ENCODE measurements around the gene FAM184B. TPM values are rescaled to one million over a fixed set of nuclear protein-coding genes. Genes with fewer than 3 reads are reported as not detected.

Gene FAM184B
- total RNA-seq, 4 donors from 2014 or later, result 0.14 to 0.75 (median 0.18) TPM

DNA sequence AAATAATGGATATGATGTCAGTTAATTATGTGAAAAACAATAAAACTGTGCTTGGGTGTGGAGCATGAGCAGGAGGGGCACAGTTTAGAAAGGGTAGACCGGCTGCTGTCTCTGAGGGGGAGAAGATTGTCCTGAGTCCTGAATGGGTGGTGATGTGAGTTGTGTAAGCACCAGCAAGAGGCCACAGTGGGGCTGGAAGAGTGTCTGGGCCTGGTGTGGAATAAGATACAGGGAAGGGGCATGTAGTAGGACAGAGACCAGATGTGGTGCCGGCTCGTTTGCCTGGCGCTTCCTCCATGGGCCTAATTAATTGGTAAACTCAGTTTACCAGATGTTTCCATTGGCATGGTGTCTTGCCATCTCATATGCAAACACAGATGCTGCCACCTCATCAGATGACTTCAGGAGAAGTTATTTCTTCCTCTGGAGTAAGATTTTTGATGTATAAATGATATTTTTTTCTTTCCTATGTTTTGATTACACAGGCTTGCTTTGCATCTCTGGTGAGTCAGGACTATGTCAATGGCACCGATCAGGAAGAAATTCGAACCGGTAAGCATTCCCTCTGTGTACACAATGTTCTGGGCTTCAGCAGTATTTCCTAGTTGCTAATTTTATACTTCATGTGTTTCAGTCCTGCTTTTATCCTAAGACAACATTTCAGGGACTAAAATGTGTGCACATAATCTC, 161.9 kb downstream of the FAM184B start:
- in situ Hi-C loops (cut with MboI; ENCODE audit: low pct_ligation_motif_present in 1 of 4, low pct_unique_long_range_greater_than_20kb in 1 of 4, low sequenced_read_pairs in 3 of 4), result loop anchor here in 1 of 4 donors (5.0 kb wide), 1 partner anchor 42 kb away; the partner anchor contains the start of gene LAP3
- no peaks in the 10 kb centered on the region for H3K27me3 ChIP-seq
- H3K4me3 ChIP-seq, result no peak overlapping the region
- intact Hi-C loops (cut with DNase I; ENCODE audit: low total_unique reads), result no loop called here
- H3K4me1 ChIP-seq, result peaks cover 16 to 43% (median 21%) of the 10 kb centered on the region in 4 donors
- no peak overlapping the region for H3K27ac ChIP-seq
- TF ChIP-seq POLR2AphosphoS5 (IDR thresholded peaks at IDR 0.05), result no peak
- no peak for TF ChIP-seq POLR2A (IDR thresholded peaks at IDR 0.05)
- TF ChIP-seq CTCF (IDR thresholded peaks at IDR 0.05), result no peak
- no peak for TF ChIP-seq EP300 (IDR thresholded peaks at IDR 0.05; ENCODE audit: low read depth)
- H3K36me3 ChIP-seq, result peaks cover 0 to 56% (median 25%) of the 10 kb centered on the region in 4 donors
- WGBS, 2 donors (ENCODE audit: low coverage in 1 of 2), result 70 to 87% methylated on average over 4 to 7 of the region's 7 CpGs
- no peak for DNase-seq
- no peaks in the 10 kb centered on the region for H3K9me3 ChIP-seq

GRCh38 chr4:17618926-17619325, 162.5 kb downstream of the FAM184B start:
- Histone ChIP-seq H3K9me3 (no peaks in the 10 kb centered on the region), H3K36me3 (peaks cover 0 to 50% (median 22%) of the 10 kb centered on the region in 4 donors), H3K27me3 (no peaks in the 10 kb centered on the region), H3K27ac (no peak overlapping the region), H3K4me1 (peaks cover 16 to 43% (median 21%) of the 10 kb centered on the region in 4 donors), H3K4me3 (no peak overlapping the region)
- no peak for TF ChIP-seq EP300 (IDR thresholded peaks at IDR 0.05; ENCODE audit: low read depth)
- no peak for TF ChIP-seq CTCF (IDR thresholded peaks at IDR 0.05)
- TF ChIP-seq POLR2AphosphoS5 (IDR thresholded peaks at IDR 0.05), result no peak
- TF ChIP-seq POLR2A (IDR thresholded peaks at IDR 0.05), result no peak
- intact Hi-C loops (cut with DNase I; ENCODE audit: low total_unique reads), result no loop called here
- 0 to 67% methylated on average over 1 of the region's 1 CpG for WGBS, 2 donors (ENCODE audit: low coverage in 1 of 2)
- in situ Hi-C loops (cut with MboI; ENCODE audit: low pct_ligation_motif_present in 1 of 4, low pct_unique_long_range_greater_than_20kb in 1 of 4, low sequenced_read_pairs in 3 of 4), result loop anchor here in 1 of 4 donors (5.0 kb wide), 1 partner anchor 42 kb away; the partner anchor contains the start of gene LAP3
- DNase-seq, result no peak

GRCh38 chr4:17616283-17616682, 165.1 kb downstream of the FAM184B start:
- 71% methylated on average over 5 of the region's 5 CpGs; no CpG with 5 or more reads in 1 of the 2 donors for WGBS, 2 donors (ENCODE audit: low coverage in 1 of 2)
- peaks cover 17 to 48% (median 22%) of the 10 kb centered on the region in 4 donors for H3K4me1 ChIP-seq
- no peak overlapping the region for H3K27ac ChIP-seq
- peak overlapping the region in 1 of 4 donors; percentile 94 for H3K4me3 ChIP-seq
- no peak for DNase-seq
- H3K36me3 ChIP-seq, result peaks cover 0 to 24% (median 8%) of the 10 kb centered on the region in 4 donors
- TF ChIP-seq POLR2AphosphoS5 (IDR thresholded peaks at IDR 0.05) (no peak), CTCF (IDR thresholded peaks at IDR 0.05) (no peak), POLR2A (IDR thresholded peaks at IDR 0.05) (no peak), EP300 (IDR thresholded peaks at IDR 0.05; ENCODE audit: low read depth) (no peak)
- H3K9me3 ChIP-seq, result no peaks in the 10 kb centered on the region
- no peaks in the 10 kb centered on the region for H3K27me3 ChIP-seq
- intact Hi-C loops (cut with DNase I; ENCODE audit: low total_unique reads) (no loop called here), in situ Hi-C loops (cut with MboI; ENCODE audit: low pct_ligation_motif_present in 1 of 4, low pct_unique_long_range_greater_than_20kb in 1 of 4, low sequenced_read_pairs in 3 of 4) (loop anchor here in 1 of 4 donors (5.0 kb wide), 1 partner anchor 39 kb away; the partner anchor contains the start of gene LAP3)

All from transverse colon (tissue), 4 donors.